HG03159 (cell line): ENCODE data around the gene STAT6.

Experiments
- ATAC-seq: cut with Tn5 transposase; IDR thresholded peaks from one replicate; pipeline ENCODE4 v1.9.1; 2021; ENCODE audit warnings: mild to moderate bottlenecking, moderate library complexity; ENCODE audit not compliant: unreplicated experiment

Gene STAT6

GRCh38 chr12:57146092-57146491, 34.9 kb upstream of the STAT6 start:
- no peak for ATAC-seq

GRCh38 chr12:57145460-57146059, 34.4 kb upstream of the STAT6 start:
- ATAC-seq = no peak

DNA sequence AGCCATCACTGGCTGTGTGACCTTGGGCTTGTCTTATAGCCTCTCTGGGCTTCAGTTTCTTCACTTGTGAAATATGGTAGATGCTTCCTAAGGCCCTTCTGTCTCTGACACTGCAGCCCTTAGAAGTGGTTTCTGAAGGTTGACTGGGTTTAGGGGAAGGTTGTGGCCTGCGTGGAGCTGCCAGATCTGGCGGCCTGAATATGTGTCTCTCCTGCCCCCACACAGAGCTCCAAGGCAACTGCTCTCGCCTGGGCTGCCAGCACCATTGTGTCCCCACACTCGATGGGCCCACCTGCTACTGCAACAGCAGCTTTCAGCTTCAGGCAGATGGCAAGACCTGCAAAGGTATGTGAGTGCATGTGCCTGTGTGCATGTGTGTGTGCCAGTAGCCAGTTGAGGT, 32.3 kb upstream of the STAT6 start:
- no peak for ATAC-seq

GRCh38 chr12:57142727-57143126, 31.6 kb upstream of the STAT6 start:
- no peak for ATAC-seq

DNA sequence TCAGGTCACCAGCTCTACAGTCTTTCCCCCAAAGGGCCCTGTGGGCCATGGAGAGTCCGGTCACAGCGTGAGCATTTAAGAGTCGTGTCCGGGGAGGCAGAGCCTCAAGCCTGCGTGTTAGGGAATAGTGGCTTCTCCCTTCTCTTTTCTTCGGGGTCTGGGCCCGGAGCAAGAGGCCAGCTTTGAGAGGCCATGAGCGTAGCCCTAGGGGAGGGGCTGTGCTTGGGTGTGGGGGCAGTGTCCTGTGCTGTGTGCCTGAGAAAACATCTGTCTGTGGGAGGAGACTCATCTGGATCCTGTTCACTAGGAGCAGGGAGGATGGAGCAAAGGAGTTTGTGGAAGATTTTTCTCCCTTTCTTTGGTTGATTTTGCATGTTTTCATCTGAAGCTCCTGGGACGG, 31.0 kb upstream of the STAT6 start:
- ATAC-seq = no peak

DNA sequence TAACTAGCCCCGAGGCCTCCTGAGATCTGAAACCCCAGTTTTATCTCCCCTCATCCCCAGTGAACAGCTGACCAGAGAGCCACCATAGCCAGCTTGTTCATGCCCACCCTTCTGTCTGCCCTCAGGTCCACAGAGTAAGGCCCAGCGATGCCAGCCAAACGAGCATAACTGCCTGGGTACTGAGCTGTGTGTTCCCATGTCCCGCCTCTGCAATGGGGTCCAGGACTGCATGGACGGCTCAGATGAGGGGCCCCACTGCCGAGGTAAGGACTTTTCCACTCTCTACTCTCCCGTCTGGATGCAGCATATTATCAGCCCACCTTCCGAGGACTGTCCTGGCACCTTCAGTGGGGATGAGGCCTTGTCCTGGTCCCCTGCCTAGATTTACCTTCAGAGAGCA, 30.1 kb upstream of the STAT6 start:
- ATAC-seq = no peak

DNA sequence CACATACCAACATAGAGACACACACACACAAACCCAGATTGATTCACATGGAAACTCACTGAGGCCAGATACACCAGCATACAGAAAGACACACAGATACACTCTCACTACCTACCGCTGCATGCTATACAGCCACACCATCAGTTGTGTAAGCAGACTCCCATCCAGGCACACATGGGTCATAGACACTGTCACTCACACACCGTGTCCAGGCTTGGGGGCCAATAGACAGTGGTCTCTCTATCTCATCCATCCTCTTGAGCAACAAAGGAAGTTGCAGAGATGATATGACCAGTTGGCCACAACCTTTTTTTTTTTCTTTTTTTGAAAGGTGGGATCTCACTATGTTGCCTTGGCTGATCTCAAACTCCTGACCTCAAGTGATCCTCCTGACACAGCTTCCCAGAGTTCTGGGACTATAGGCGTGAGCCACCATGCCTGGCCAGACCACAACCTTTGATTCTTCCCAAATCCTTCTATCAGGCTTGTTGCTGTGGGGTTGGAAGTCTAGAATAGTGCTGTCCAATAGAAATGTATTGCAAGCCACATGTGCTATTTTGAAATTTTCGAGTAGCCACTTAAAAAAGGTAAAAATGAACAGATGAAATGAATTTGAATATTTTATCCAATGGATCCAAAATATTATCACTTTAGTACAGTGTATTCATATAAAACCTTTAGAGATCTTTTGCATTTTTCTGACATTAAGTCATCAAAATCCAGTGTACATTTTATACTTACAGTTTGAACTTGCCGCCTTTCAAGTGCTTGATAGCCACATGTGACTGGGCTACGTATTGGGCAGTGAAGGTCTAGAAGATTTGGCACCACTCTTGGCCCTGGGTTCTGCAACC, 28.9 kb upstream of the STAT6 start:
- ATAC-seq = no peak

DNA sequence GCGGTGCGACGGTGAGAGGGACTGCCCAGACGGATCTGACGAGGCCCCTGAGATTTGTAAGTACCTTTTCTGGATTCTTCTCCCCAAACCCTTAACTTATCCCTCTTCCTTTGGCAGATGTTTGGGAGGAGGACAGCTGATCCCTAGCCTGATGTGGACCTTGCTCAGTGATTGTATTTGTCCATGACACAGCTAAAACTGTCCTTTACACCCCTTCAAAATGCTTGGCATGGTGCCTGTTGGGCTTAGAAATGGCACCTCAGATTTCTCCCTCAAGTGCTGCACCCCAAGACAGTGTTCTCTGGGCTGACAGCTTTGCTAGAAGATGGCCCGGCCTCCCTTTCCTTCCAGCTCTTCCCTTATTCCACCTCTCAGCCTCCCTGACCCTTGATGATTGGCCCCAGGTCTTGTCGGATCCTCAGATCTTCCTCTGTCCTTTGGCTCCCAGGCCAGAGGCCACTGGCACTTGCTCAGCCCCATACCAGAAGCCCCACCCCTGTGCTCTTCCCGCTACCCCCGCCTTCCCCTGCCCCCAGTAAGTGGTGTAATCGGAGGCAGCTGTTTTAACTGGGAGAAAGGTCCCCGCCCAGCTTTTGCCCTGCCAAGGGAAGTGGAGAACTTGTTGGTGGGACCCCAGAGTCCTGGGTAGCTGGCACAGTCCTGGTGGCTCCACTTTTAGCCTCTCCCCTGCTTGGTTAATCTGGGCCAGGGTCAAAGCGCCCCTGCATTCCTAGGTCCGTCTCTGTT, 27.5 kb upstream of the STAT6 start:
- no peak for ATAC-seq

- ATAC-seq = no peak
These were observed 24.6 kb upstream of the STAT6 start for GRCh38 chr12:57135527-57136326.

GRCh38 chr12:57134949-57135348, 23.8 kb upstream of the STAT6 start:
- no peak for ATAC-seq

GRCh38 chr12:57133916-57134315, 22.8 kb upstream of the STAT6 start:
- no peak for ATAC-seq

GRCh38 chr12:57133013-57133569, 21.9 kb upstream of the STAT6 start:
- no peak for ATAC-seq

- ATAC-seq = no peak
These were observed 21.0 kb upstream of the STAT6 start for GRCh38 chr12:57131896-57132744.

- no peak for ATAC-seq
These were observed 19.8 kb upstream of the STAT6 start for GRCh38 chr12:57130941-57131340.

GRCh38 chr12:57129889-57130288, 18.7 kb upstream of the STAT6 start:
- ATAC-seq = no peak

- ATAC-seq = no peak
These were observed 18.2 kb upstream of the STAT6 start for GRCh38 chr12:57129321-57129842.

DNA sequence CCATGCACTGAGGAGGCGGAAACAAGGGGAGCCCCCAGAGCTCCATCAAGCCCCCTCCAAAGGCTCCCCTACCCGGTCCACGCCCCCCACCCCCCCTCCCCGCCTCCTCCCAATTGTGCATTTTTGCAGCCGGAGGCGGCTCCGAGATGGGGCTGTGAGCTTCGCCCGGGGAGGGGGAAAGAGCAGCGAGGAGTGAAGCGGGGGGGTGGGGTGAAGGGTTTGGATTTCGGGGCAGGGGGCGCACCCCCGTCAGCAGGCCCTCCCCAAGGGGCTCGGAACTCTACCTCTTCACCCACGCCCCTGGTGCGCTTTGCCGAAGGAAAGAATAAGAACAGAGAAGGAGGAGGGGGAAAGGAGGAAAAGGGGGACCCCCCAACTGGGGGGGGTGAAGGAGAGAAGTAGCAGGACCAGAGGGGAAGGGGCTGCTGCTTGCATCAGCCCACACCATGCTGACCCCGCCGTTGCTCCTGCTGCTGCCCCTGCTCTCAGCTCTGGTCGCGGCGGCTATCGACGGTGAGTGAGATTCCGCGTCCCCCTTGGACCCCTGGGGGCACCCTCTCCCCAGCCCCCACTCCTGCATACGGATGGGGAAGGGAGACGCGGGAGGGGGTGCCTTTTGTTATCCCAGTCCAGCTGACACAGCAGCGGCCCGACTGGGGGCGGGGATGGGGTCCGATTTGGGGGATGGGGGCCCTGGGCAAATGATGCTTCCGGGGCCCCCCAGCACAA, 17.5 kb upstream of the STAT6 start:
- ATAC-seq = no peak

DNA sequence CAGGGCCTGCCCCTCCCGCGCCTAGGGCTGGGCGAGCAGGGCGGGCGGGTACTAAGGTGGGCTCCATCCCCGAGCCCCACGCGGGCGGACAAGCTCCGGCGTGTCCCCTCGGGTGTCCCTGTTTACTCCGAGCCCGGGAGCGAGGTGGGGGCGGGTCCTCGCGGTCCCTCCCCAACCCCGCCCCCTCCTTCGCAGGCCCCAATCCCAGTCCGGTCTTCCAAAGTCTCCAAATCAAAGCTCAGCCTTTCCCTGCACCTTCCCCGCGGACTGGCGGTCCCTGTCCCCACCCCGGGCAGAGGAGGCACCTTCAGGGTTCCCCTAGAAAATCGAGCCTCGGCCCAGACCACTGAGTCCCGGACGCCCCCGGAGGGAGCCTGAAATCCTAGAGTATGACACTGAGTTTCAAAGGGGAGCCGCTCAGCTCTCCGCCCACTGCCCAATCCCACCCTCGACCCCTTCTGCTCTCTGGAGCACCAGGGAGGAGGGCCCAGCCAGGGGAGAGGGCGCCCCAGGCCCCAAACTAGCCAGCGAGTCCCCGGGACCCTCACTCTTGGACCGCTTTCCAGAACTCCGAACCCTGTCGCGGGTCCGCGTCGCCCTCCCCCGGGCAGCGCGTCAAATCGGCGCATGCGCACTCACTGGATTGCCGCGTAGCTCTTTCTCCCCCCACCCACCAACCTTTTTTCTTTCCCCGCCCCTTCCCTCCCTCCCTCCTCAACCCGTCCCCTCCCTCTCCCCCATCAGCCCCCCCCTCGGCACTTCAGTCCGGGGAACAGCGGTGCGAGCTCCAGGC, 16.8 kb upstream of the STAT6 start, which contains the start of gene LRP1:
Gene LRP1, plus strand, starts transcription at position 758 of the 793 bp plus-strand sequence. CDS start 482 bp downstream, outside the sequence.
- ATAC-seq = no peak
